ENCODE measurements around the gene PIK3C2G. TPM values are rescaled to one million over a fixed set of nuclear protein-coding genes. Genes with fewer than 3 reads are reported as not detected.
"Not testable (repeated sequence)": the region's sequence is repeated elsewhere in the genome, so short reads cannot be mapped to it uniquely, and the experiment has no call there.

The PIK3C2G gene
- total RNA-seq, 4 donors from 2014 or later, result 23.6 to 80.5 (median 37.1) TPM

DNA sequence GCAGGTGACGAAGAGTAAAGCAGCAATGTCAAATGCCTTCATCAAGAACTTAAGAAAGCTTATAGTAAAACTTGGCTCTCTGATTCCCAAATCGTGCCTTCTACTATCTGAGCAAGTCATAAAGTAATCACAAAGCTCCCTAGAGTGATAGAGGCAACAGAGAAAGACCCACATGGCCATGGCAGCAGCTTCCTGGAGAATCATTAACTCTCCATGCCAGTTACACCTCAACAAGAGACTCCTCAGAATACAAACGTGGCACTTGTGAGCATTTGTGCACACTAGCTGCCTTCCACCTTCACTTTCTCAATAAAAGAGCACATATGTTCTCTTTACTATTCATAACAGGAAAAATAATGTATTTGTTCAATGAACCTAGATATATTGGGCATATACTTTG lies 428.5 kb downstream of the PIK3C2G start:
- no peak for TF ChIP-seq POLR2AphosphoS5 (IDR thresholded peaks at IDR 0.05)
- no peaks in the 10 kb centered on the region for H3K9me3 ChIP-seq
- no peaks in the 10 kb centered on the region for H3K36me3 ChIP-seq
- no peak overlapping the region for H3K4me3 ChIP-seq
- H3K27me3 ChIP-seq, result no peaks in the 10 kb centered on the region
- DNase-seq (ENCODE audit: low spot score in 2 of 2), result no peak
- 86% methylated on average over 3 of the region's 3 CpGs for WGBS
- no peak overlapping the region for H3K27ac ChIP-seq
- no peaks in the 10 kb centered on the region for H3K4me1 ChIP-seq

DNA sequence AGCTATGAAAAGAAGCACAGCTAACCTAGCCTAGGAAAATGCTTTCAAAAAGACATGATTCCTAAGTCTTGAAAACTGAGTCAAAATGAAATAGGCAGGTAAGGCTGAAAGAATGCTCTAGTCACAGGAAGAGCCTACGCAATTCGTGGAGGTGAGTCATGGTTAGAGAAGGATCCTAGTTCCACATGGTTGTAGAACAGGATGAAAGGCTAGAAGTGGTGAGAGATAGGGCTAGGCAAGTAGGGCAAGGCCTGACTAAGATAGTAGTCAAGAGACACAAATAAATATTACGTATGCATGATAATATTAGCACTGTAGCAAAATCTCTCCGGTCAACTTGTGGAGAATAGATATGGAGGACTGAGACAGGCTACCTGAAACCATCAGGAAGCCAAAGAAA lies 429.3 kb downstream of the PIK3C2G start:
- no peak overlapping the region for H3K4me3 ChIP-seq
- H3K36me3 ChIP-seq, result no peaks in the 10 kb centered on the region
- H3K4me1 ChIP-seq, result no peaks in the 10 kb centered on the region
- H3K27me3 ChIP-seq, result no peaks in the 10 kb centered on the region
- H3K27ac ChIP-seq, result no peak overlapping the region
- no peak for DNase-seq (ENCODE audit: low spot score in 2 of 2)
- WGBS, result 83% methylated on average over 4 of the region's 4 CpGs
- TF ChIP-seq POLR2A (IDR thresholded peaks at IDR 0.05) (no peak), POLR2AphosphoS5 (IDR thresholded peaks at IDR 0.05) (no peak), EP300 (IDR thresholded peaks at IDR 0.05) (no peak)
- TF ChIP-seq, protein P1, sequence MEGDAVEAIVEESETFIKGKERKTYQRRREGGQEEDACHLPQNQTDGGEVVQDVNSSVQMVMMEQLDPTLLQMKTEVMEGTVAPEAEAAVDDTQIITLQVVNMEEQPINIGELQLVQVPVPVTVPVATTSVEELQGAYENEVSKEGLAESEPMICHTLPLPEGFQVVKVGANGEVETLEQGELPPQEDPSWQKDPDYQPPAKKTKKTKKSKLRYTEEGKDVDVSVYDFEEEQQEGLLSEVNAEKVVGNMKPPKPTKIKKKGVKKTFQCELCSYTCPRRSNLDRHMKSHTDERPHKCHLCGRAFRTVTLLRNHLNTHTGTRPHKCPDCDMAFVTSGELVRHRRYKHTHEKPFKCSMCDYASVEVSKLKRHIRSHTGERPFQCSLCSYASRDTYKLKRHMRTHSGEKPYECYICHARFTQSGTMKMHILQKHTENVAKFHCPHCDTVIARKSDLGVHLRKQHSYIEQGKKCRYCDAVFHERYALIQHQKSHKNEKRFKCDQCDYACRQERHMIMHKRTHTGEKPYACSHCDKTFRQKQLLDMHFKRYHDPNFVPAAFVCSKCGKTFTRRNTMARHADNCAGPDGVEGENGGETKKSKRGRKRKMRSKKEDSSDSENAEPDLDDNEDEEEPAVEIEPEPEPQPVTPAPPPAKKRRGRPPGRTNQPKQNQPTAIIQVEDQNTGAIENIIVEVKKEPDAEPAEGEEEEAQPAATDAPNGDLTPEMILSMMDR (IDR thresholded peaks at IDR 0.05), result no peak
- no peaks in the 10 kb centered on the region for H3K9me3 ChIP-seq

DNA sequence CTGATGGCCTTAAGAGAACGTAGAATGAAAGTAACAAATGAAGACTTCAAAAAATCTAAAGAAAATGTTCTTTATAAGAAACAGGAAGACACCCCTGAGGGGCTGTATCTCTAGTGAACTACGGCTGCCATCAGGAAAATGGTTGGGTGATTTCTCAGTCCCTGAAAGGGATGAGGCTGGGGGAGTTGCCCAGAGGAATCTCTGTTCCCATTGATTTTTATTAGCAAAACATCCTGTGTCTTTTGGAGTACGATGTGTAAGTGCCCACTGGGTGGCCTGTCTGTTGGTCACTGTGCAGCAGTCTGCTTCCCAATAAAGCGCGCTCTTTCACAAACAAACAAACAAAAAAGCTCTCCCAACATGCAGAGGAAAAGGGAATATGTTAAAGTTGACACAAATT lies 432.7 kb downstream of the PIK3C2G start:
- H3K9me3 ChIP-seq; H3K4me3 ChIP-seq; H3K27ac ChIP-seq; H3K36me3 ChIP-seq; DNase-seq (ENCODE audit: low spot score in 2 of 2); H3K4me1 ChIP-seq; H3K27me3 ChIP-seq: not testable (repeated sequence)
- 89% methylated on average over 5 of the region's 5 CpGs for WGBS

DNA sequence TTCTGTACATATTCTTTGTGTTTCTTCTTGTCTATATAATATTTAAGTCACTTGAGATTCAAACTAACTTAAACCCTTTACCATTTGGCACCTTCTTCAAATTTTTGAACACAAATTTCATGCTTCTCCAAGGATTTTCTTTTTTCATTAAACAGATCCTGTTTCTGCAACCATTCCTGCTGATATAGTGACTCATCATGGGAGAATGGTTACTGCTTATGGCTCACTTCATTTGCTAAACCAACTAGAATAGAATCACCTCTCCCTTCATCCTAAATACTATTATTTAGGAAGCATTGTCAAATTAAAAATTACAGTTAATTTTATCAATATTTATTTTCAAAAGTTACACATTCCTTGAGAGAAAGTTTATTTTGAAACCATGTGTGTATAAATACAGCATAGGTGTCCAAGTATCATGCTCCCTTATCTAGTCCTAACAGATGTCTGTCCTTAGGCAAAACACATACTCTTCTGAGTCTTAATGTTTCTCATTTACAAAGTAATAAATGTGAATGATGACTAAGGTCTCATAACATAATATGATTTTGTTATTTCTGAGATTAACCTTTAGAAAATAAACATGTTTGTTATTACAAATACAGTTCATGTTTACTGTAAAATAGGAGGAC lies 435.8 kb downstream of the PIK3C2G start:
- no peaks in the 10 kb centered on the region for H3K4me1 ChIP-seq
- no peak overlapping the region for H3K27ac ChIP-seq
- no peaks in the 10 kb centered on the region for H3K9me3 ChIP-seq
- no peak for DNase-seq (ENCODE audit: low spot score in 2 of 2)
- TF ChIP-seq POLR2A (IDR thresholded peaks at IDR 0.05) (no peak), POLR2AphosphoS5 (IDR thresholded peaks at IDR 0.05) (no peak)
- TF ChIP-seq, protein P1 (IDR thresholded peaks at IDR 0.05), result no peak
- H3K27me3 ChIP-seq, result no peaks in the 10 kb centered on the region
- H3K36me3 ChIP-seq, result no peaks in the 10 kb centered on the region
- no peak overlapping the region for H3K4me3 ChIP-seq

Other genes starting within 250 kb of the PIK3C2G start
- gene RERGL, start 171.3 kb upstream of the PIK3C2G start, total RNA-seq, result 10 to 100 TPM in 1 of 4 donors, 1 to 10 TPM in 3; 2.1 to 10.7 (median 5.4) TPM